Kidney (tissue), 22 donors: Measurements from ENCODE around the gene FOXL1. TPM values are rescaled to one million over a fixed set of nuclear protein-coding genes. Genes with fewer than 3 reads are reported as not detected.

Source experiments
- DNase-seq, 5 donors: peaks; one replicate each; pipeline ENCODE4 v3.0.0-alpha.2; 2013 to 2020
- FAIRE-seq: peaks from 2 replicates; lab custom pipeline; 2012; peaks lifted over from hg19 to GRCh38; lab: Jason Lieb, UNC
- H3K27ac ChIP-seq, 2 donors: one replicate each; pipeline ENCODE4 v1.7.0; 2013; ENCODE audit warnings: low read depth in 2 of 2, low read length in 2 of 2, inconsistent platforms in 1 of 2
- H3K27me3 ChIP-seq: one replicate; pipeline ENCODE4 v1.7.1; 2013; ENCODE audit warnings: low read length, inconsistent platforms; ENCODE audit not compliant: control insufficient read depth, insufficient read depth
- H3K36me3 ChIP-seq, 3 donors: one replicate each; pipeline versions ENCODE4 v1.7.0 to v1.7.1; 2013; ENCODE audit warnings: low read length in 3 of 3, control low read depth in 1 of 3, inconsistent platforms in 1 of 3; ENCODE audit not compliant: insufficient read depth in 3 of 3, control insufficient read depth in 2 of 3
- H3K4me1 ChIP-seq, 3 donors: one replicate each; pipeline versions ENCODE4 v1.7.0 to v1.7.1; 2013; ENCODE audit warnings: low read length in 3 of 3, inconsistent platforms in 1 of 3, low read depth in 1 of 3; ENCODE audit not compliant: control insufficient read depth in 2 of 3, insufficient read depth in 2 of 3
- H3K4me3 ChIP-seq, 3 donors: one replicate each; pipeline versions ENCODE4 v1.7.0 to v1.8.1; 2013; ENCODE audit warnings: low read length in 3 of 3, control low read depth in 1 of 3, inconsistent platforms in 1 of 3
- H3K9ac ChIP-seq, 3 donors: one replicate each; pipeline versions ENCODE4 v1.7.0 to v1.7.1; 2013; ENCODE audit warnings: low read length in 3 of 3, control low read depth in 1 of 3, inconsistent platforms in 1 of 3
- H3K9me3 ChIP-seq, 3 donors: one replicate each; pipeline versions ENCODE4 v1.7.0 to v1.7.1; 2013; ENCODE audit warnings: low read length in 3 of 3, control low read depth in 1 of 3, inconsistent platforms in 1 of 3; ENCODE audit not compliant: control insufficient read depth in 2 of 3, insufficient read depth in 1 of 3
- intact Hi-C: fragments of 100-400 bp; cut with DNase I; formaldehyde crosslinking; loops from one replicate; pipeline ENCODE4 v1.11.1; 2022
- long read RNA-seq, 10 donors: library from polyadenylated mRNA in 1 of 10; unstranded in 1 of 10; transcript quantifications; one replicate each; pipeline ENCODE4 v2.0.0 and lab custom pipeline, GENCODE V29; 2021 to 2026
- polyA plus RNA-seq: library from polyadenylated mRNA; stranded (reverse); fragments of 350-450 nt; fragmentation: Illumina TruSeq; extraction: RNeasy Lipid Tissue Mini Kit (QIAGEN cat#74804); gene quantifications from one replicate; pipeline ENCODE4 v1.2.3, GENCODE V29; 2014; ENCODE audit warnings: low read depth, low replicate concordance; ENCODE audit not compliant: insufficient read depth
- total RNA-seq: library from RNA; stranded (reverse); fragmentation: NEBNext Ultra II Directional; extraction: Animal tissue kit (Norgen Biotek cat#: 25700); gene quantifications from one replicate; pipeline ENCODE4 v1.2.1, GENCODE V29; 2021
- TF ChIP-seq, protein P1 (sequence below): IDR thresholded peaks from 3 replicates; pipeline ENCODE4 v1.5.1; 2012; ENCODE audit warnings: mild to moderate bottlenecking, moderate library complexity, borderline replicate concordance; ENCODE audit not compliant: insufficient read depth; ENCODE audit errors: extremely low read depth
- donor health status: control.
- donor health status: control.
- donor health status: control.
- donor health status: control.
- donor health status: control.
- donor health status: DM: yes; HTN: yes; CAD: no.
- donor health status: Normal renal cell carcinoma (clear cell type).

FOXL1 gene
- total RNA-seq, result 2.0 TPM
- polyA plus RNA-seq, result 0.52 TPM
- long read RNA-seq, donor 1, transcript FOXL1-201 (1 exons, 3,655 nt), result major isoform, 11 of 11 reads
- long read RNA-seq, donor 1, partial matches to known transcripts, result 0 of 11 reads
- long read RNA-seq, donor 1, other reads (novel, unspliced or antisense), result 0 of 11 reads
- long read RNA-seq, donor 2, transcript FOXL1-201 (1 exons, 3,655 nt), result major isoform, 8 of 8 reads
- long read RNA-seq, donor 2, partial matches to known transcripts, result 0 of 8 reads
- long read RNA-seq, donor 2, other reads (novel, unspliced or antisense), result 0 of 8 reads
- long read RNA-seq, donor 3, transcript FOXL1-201 (1 exons, 3,655 nt), result major isoform, 9 of 9 reads
- long read RNA-seq, donor 3, partial matches to known transcripts, result 0 of 9 reads
- long read RNA-seq, donor 3, other reads (novel, unspliced or antisense), result 0 of 9 reads
- long read RNA-seq, donor 4, transcript FOXL1-201 (1 exons, 3,655 nt), result major isoform, 6 of 6 reads
- long read RNA-seq, donor 4, partial matches to known transcripts, result 0 of 6 reads
- long read RNA-seq, donor 4, other reads (novel, unspliced or antisense), result 0 of 6 reads
- long read RNA-seq, donor 5, partial matches to known transcripts, result 0 of 1 reads
- long read RNA-seq, donor 5, other reads (novel, unspliced or antisense), result 0 of 1 reads
- long read RNA-seq, donor 6, transcript FOXL1-201 (1 exons, 3,655 nt), result major isoform, 5 of 5 reads
- long read RNA-seq, donor 6, partial matches to known transcripts, result 0 of 5 reads
- long read RNA-seq, donor 6, other reads (novel, unspliced or antisense), result 0 of 5 reads
- long read RNA-seq, donor 7, partial matches to known transcripts, result 0 of 1 reads
- long read RNA-seq, donor 7, other reads (novel, unspliced or antisense), result 0 of 1 reads
- long read RNA-seq, donor 8, transcript FOXL1-201 (1 exons, 3,655 nt), result major isoform, 17 of 17 reads
- long read RNA-seq, donor 8, partial matches to known transcripts, result 0 of 17 reads
- long read RNA-seq, donor 8, other reads (novel, unspliced or antisense), result 0 of 17 reads
- long read RNA-seq, donor 9, transcript FOXL1-201 (1 exons, 3,655 nt), result major isoform, 7 of 7 reads
- long read RNA-seq, donor 9, partial matches to known transcripts, result 0 of 7 reads
- long read RNA-seq, donor 9, other reads (novel, unspliced or antisense), result 0 of 7 reads
- long read RNA-seq, donor 10, transcript FOXL1-201 (1 exons, 3,655 nt), result major isoform, 9 of 9 reads
- long read RNA-seq, donor 10, partial matches to known transcripts, result 0 of 9 reads
- long read RNA-seq, donor 10, other reads (novel, unspliced or antisense), result 0 of 9 reads

DNA sequence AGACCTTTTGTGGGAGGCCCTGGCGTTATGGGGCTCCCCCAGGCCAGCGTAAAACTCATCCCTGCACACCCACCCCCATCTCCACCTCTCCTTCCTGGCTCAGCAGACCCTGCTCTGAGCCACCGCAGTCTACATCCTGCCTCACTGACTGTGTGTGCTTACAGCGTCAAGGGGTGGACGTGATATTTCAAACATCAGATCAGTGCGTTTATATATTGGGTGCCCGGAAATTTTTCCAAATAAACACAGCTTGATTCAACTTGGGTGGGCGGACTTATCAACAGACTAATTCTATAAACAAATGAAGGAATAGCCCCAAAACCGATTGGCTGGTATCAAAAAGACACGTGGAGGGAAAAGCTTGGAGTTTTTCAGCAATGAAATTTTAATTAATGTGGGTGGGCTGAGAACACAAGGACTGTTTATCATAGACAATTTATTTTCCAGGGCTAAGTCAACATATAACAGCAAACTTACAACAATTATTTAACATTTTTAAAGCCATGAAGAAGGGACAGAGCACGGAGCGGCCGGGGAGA lies at the start of gene FOXL1:
Gene FOXL1 (plus strand): TSS at position 489 of the 539 bp plus-strand sequence. CDS start 175 bp downstream, outside the sequence.
- peaks cover 0 to 2% (median 0%) of the 10 kb centered on the region in 3 donors for H3K36me3 ChIP-seq
- DNase-seq (peak in 3 of 5 donors; percentile 56 to 94 (median 83)), FAIRE-seq (no peak)
- peaks cover 0 to 8% (median 0%) of the 10 kb centered on the region in 3 donors for H3K4me1 ChIP-seq
- H3K4me3 ChIP-seq, result peak within 1 kb of the TSS in 1 of 3 donors; percentile 26
- TF ChIP-seq, protein P1, sequence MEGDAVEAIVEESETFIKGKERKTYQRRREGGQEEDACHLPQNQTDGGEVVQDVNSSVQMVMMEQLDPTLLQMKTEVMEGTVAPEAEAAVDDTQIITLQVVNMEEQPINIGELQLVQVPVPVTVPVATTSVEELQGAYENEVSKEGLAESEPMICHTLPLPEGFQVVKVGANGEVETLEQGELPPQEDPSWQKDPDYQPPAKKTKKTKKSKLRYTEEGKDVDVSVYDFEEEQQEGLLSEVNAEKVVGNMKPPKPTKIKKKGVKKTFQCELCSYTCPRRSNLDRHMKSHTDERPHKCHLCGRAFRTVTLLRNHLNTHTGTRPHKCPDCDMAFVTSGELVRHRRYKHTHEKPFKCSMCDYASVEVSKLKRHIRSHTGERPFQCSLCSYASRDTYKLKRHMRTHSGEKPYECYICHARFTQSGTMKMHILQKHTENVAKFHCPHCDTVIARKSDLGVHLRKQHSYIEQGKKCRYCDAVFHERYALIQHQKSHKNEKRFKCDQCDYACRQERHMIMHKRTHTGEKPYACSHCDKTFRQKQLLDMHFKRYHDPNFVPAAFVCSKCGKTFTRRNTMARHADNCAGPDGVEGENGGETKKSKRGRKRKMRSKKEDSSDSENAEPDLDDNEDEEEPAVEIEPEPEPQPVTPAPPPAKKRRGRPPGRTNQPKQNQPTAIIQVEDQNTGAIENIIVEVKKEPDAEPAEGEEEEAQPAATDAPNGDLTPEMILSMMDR, result no peak
- H3K9me3 ChIP-seq, result no peaks in the 10 kb centered on the region
- peak within 1 kb of the TSS; percentile 76 to 85 for H3K27ac ChIP-seq
- intact Hi-C loops, result no loop called here
- peaks cover 2% of the 10 kb centered on the region for H3K27me3 ChIP-seq
- H3K9ac ChIP-seq, result peak within 1 kb of the TSS in 1 of 3 donors; percentile 26

DNA sequence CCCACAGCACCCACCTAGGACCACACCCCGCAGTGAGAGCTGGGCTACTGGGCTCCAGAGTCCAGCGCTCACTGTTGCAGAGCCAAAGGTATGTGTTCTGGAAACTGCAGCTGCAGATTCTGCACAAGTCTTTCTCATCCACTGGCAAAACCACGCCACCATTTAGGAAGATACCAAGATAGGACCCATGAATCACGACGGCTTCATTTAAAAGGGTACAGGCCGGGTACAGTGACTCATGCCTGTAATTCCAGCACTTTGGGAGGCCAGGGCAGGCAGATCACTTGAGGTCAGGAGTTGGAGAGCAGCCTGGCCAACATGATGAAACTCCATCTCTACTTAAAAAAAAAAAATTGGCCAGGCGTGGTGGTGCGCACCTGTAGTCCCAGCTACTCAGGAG lies 49.2 kb upstream of the FOXL1 start:
- H3K4me1 ChIP-seq, result no peaks in the 10 kb centered on the region
- H3K9ac ChIP-seq, result no peak overlapping the region
- peak in 1 of 5 donors; percentile 26 for DNase-seq
- intact Hi-C loops, result no loop called here
- H3K36me3 ChIP-seq, result no peaks in the 10 kb centered on the region
- H3K9me3 ChIP-seq, result no peaks in the 10 kb centered on the region
- no peak overlapping the region for H3K4me3 ChIP-seq
- no peaks in the 10 kb centered on the region for H3K27me3 ChIP-seq
- no peak for FAIRE-seq
- TF ChIP-seq, protein P1, result no peak
- H3K27ac ChIP-seq, result no peak overlapping the region

DNA sequence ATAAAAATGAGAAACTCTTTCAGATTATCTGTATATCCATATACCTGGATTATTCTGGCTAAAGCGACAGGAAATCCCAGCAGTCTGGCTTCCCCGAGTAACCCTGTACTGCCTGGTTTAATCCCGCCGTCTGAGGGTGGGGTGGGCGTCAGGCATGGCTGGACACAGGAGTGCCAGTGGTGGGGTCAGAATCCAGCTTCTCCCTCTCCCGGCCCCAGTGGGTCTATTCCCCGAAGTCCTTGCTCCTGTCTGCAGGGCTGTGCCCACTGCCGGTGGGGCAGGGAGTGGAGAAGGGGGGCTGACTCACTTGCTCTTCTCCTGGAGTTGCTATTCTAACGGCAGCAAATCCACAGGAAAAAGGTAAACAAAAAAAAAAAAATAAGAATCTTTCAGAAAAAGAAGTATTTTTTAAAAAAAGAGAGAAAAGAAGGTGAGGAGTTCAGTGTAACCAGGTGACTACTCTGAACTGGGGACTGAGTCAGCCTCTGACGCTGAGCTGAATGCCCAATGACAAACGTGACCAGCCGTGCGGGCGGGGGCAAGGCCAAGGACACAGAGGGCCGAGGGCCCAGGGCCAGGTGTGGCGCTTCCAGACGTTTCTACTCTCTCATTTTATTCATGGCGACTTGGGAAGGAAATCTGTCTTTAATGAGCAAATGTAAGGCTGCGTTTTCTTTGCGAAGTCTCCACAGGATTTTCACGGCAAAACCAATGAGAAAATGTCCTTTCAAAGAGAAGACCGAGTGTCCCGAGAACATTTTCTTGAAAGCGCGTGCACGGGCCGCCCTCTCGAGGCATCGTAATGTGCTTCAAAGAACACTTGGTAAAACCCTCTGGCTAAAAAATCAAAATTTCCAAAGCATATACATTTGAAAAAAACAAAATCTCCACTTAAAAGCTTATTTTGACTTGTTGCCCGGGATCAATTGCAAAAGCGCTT lies 47.8 kb upstream of the FOXL1 start:
- no peak for FAIRE-seq
- Histone ChIP-seq H3K9ac (no peak overlapping the region), H3K4me3 (no peak overlapping the region), H3K36me3 (peaks cover 0 to 3% (median 0%) of the 10 kb centered on the region in 3 donors), H3K4me1 (no peaks in the 10 kb centered on the region), H3K9me3 (no peaks in the 10 kb centered on the region), H3K27me3 (no peaks in the 10 kb centered on the region), H3K27ac (no peak overlapping the region)
- DNase-seq, result peak in 1 of 5 donors; percentile 58
- TF ChIP-seq, protein P1, result no peak
- intact Hi-C loops, result no loop called here
